Right atrium auricular region (tissue), 2 donors: ENCODE measurements around the gene SOX6. TPM values are rescaled to one million over a fixed set of nuclear protein-coding genes. Genes with fewer than 3 reads are reported as not detected.

Experiments used
- DNase-seq: peaks from one replicate; pipeline ENCODE4 v3.0.0-alpha.2; 2019; ENCODE audit warnings: low spot score
- H3K27ac ChIP-seq, 2 donors: fragments of 200-600 bp; sonication (generic); 1 replicate in 1 of 2; 2 replicates in 1 of 2; pipeline ENCODE4 v1.5.1; 2016 to 2019
- H3K27me3 ChIP-seq, 2 donors: fragments of 200-600 bp; sonication (generic); one replicate each; pipeline versions ENCODE4 v1.5.1 to v1.6.0; 2017 to 2019
- H3K36me3 ChIP-seq: fragments of 200-600 bp; sonication (generic); one replicate; pipeline ENCODE4 v1.5.1; 2016
- H3K4me1 ChIP-seq, 2 donors: fragments of 200-600 bp; sonication (generic); one replicate each; pipeline versions ENCODE4 v1.5.1 to v1.6.0; 2017 to 2019
- H3K4me3 ChIP-seq, 2 donors: fragments of 200-600 bp; sonication (generic); 1 replicate in 1 of 2; 2 replicates in 1 of 2; pipeline ENCODE4 v1.5.1; 2017 to 2019; ENCODE audit warnings: mild to moderate bottlenecking in 1 of 2, moderate library complexity in 1 of 2
- H3K9me3 ChIP-seq, 2 donors: fragments of 200-600 bp; sonication (generic); one replicate each; pipeline ENCODE4 v1.5.1; 2019
- CTCF ChIP-seq, 2 donors: fragments of 200-600 bp; sonication (generic); IDR thresholded peaks; one replicate each; pipeline ENCODE4 v1.5.1; 2019; ENCODE audit warnings: antibody characterized with exemption in 2 of 2
- total RNA-seq, 2 donors: library from RNA; depleted of rRNA; stranded (reverse); fragments of >200 nt; gene quantifications; one replicate each; pipeline ENCODE4 v1.1.0, GENCODE V29; 2016

Gene SOX6
- total RNA-seq, 2 donors from 2014 or later = 13.5 to 14.3 TPM

DNA sequence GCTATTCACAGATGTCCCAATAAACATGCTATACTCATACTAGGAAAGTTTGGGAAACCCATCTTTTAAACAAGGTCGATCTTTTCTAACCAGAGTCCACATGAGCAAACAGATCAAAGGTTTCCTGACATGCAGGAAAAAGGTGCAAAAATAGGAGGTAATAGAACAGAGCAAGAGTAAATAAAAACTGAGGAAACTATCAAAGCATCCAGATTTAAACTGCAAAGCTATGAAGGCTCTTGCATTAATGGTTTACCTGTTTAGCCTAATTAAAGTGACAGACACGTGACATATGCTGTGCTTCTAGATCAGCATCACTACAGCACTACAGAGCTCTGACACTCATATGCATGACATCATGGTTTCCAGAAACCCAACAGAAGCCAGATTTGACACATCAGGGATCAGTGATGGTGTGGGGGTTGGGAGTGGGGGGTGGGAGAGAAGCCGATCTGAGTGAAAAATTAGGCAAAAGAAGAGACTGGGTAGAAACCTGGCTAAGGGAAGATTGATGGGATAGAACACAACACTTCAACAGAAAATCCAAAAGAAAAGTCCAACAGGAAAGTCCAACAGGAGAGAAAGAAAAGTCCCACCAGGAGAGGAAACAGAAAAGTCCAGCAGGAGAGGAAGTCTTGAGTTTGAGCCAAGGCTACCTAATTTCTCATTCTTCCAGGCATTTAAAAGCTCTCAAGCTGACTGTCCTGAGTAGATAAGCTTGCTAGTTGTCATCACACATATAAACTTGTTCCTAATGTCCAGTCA, 262.3 kb downstream of the SOX6 start:
- peaks cover 0 to 15% of the 10 kb centered on the region in 2 donors for H3K4me1 ChIP-seq
- no peak overlapping the region for H3K4me3 ChIP-seq
- H3K36me3 ChIP-seq = no peaks in the 10 kb centered on the region
- TF ChIP-seq CTCF (IDR thresholded peaks at IDR 0.05) = no peak
- no peak overlapping the region for H3K27ac ChIP-seq
- H3K9me3 ChIP-seq = no peaks in the 10 kb centered on the region
- DNase-seq = no peak
- H3K27me3 ChIP-seq = no peaks in the 10 kb centered on the region

DNA sequence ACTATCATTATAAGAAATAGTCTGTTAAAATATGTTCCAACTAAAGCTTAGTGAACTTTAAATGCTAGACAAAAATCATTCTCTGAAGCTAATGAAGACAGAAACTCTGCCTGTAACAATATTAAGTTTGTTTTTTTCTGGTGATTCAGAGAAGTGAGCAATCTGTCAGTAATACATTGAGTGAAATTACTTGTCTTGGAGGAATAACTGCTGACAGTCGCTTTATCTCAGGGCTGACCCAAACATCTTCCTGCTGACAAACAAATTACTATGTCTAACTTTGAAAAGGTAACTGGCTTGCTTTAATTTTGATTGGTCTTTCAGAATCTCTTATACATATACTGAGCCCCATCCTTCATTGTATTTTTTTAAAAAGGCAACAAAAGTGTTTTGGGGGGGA, 264.5 kb downstream of the SOX6 start:
- Histone ChIP-seq H3K36me3 (no peaks in the 10 kb centered on the region), H3K4me1 (peaks cover 0 to 6% of the 10 kb centered on the region in 2 donors), H3K27ac (no peak overlapping the region), H3K9me3 (no peaks in the 10 kb centered on the region), H3K27me3 (no peaks in the 10 kb centered on the region), H3K4me3 (no peak overlapping the region)
- no peak for DNase-seq
- TF ChIP-seq CTCF (IDR thresholded peaks at IDR 0.05) = no peak

DNA sequence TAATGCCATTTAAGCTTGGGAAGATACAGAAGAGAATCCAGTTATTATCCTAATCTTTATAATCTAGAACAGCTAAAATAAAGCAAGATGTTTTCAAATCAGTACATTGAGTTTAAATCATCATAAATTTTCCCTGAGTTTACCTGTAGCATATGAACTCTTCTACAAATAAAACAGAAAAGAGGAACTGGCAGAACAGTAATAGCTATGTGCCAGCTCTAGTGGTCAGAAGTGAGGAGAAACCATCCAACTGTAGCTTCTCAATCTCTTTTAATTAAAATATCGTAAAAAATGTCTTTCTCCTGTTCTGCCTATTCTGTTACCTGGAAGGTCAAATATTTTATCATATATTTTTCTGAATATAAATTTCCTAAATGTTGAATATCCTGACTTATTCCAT, 266.9 kb downstream of the SOX6 start:
- no peak overlapping the region for H3K4me3 ChIP-seq
- no peaks in the 10 kb centered on the region for H3K9me3 ChIP-seq
- no peaks in the 10 kb centered on the region for H3K27me3 ChIP-seq
- TF ChIP-seq CTCF (IDR thresholded peaks at IDR 0.05) = no peak
- H3K4me1 ChIP-seq = peaks cover 0 to 6% of the 10 kb centered on the region in 2 donors
- no peaks in the 10 kb centered on the region for H3K36me3 ChIP-seq
- no peak overlapping the region for H3K27ac ChIP-seq
- DNase-seq = no peak

GRCh38 chr11:16088774-16089173, 267.6 kb downstream of the SOX6 start:
- Histone ChIP-seq H3K4me3 (no peak overlapping the region), H3K27me3 (no peaks in the 10 kb centered on the region), H3K9me3 (no peaks in the 10 kb centered on the region), H3K4me1 (peaks cover 0 to 6% of the 10 kb centered on the region in 2 donors), H3K36me3 (no peaks in the 10 kb centered on the region), H3K27ac (no peak overlapping the region)
- no peak for TF ChIP-seq CTCF (IDR thresholded peaks at IDR 0.05)
- DNase-seq = no peak

DNA sequence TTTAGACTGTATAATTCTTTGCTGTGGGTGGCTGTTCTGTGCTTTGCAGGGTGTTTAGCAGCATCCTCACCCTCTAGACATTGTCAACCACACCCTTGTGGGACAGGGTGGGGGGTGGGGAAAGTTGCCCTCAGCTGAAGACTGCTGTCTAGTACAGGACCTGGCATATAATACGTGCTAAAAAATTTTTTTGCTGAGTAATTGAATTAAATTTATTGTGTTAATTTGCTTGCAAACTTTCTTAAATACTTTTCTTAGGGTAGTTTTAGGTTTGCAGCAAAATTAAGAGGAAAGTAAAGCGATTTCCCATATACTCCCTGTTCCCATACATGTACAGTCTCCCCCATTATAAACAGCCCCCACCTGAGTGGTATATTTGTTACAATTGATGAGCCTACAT, 268.5 kb downstream of the SOX6 start:
- H3K27ac ChIP-seq = no peak overlapping the region
- H3K4me3 ChIP-seq = no peak overlapping the region
- no peak for TF ChIP-seq CTCF (IDR thresholded peaks at IDR 0.05)
- DNase-seq = no peak
- H3K9me3 ChIP-seq = no peaks in the 10 kb centered on the region
- peaks cover 0 to 2% of the 10 kb centered on the region in 2 donors for H3K4me1 ChIP-seq
- H3K36me3 ChIP-seq = no peaks in the 10 kb centered on the region
- H3K27me3 ChIP-seq = no peaks in the 10 kb centered on the region
